SKM-1 (cell line): ENCODE data around the gene MPPED2.

ENCODE experiments used
- DNase-seq: peaks from one replicate; lab custom pipeline; 2025; ENCODE audit not compliant: unreplicated experiment; lab: John Stamatoyannopoulos, UW

Gene MPPED2

GRCh38 chr11:30488304-30488998 is 97.7 kb downstream of the MPPED2 start:
- no peak for DNase-seq

- peak; percentile 90 for DNase-seq
Observed at GRCh38 chr11:30487200-30487898, 98.8 kb downstream of the MPPED2 start.

- no peak for DNase-seq
Observed at GRCh38 chr11:30485756-30486155, 100.4 kb downstream of the MPPED2 start.

- DNase-seq, result no peak
Observed at GRCh38 chr11:30485222-30485621, 100.9 kb downstream of the MPPED2 start.

GRCh38 chr11:30483056-30483455 is 103.1 kb downstream of the MPPED2 start:
- peak; percentile 53 for DNase-seq

GRCh38 chr11:30481796-30482195 is 104.4 kb downstream of the MPPED2 start:
- DNase-seq, result no peak

GRCh38 chr11:30481330-30481729 is 104.8 kb downstream of the MPPED2 start:
- DNase-seq, result no peak

GRCh38 chr11:30479899-30480298 is 106.3 kb downstream of the MPPED2 start:
- DNase-seq, result no peak

- no peak for DNase-seq
Observed at GRCh38 chr11:30478923-30479322, 107.2 kb downstream of the MPPED2 start.

GRCh38 chr11:30477061-30477460 is 109.1 kb downstream of the MPPED2 start:
- DNase-seq, result no peak

- DNase-seq, result no peak
Observed at GRCh38 chr11:30474151-30474954, 111.8 kb downstream of the MPPED2 start.

GRCh38 chr11:30471244-30471643 is 114.9 kb downstream of the MPPED2 start:
- DNase-seq, result no peak

GRCh38 chr11:30468881-30469280 is 117.3 kb downstream of the MPPED2 start:
- DNase-seq, result no peak

- no peak for DNase-seq
Observed at GRCh38 chr11:30467176-30467575, 119.0 kb downstream of the MPPED2 start.

GRCh38 chr11:30465623-30466022 is 120.5 kb downstream of the MPPED2 start:
- DNase-seq, result no peak

- DNase-seq, result no peak
Observed at GRCh38 chr11:30465192-30465591, 121.0 kb downstream of the MPPED2 start.

GRCh38 chr11:30463266-30463665 is 122.9 kb downstream of the MPPED2 start:
- no peak for DNase-seq

GRCh38 chr11:30462421-30462820 is 123.7 kb downstream of the MPPED2 start:
- DNase-seq, result no peak

GRCh38 chr11:30459821-30460220 is 126.3 kb downstream of the MPPED2 start:
- DNase-seq, result no peak

GRCh38 chr11:30459306-30459705 is 126.8 kb downstream of the MPPED2 start:
- DNase-seq, result no peak

- no peak for DNase-seq
Observed at GRCh38 chr11:30458541-30458940, 127.6 kb downstream of the MPPED2 start.

GRCh38 chr11:30457087-30457486 is 129.1 kb downstream of the MPPED2 start:
- DNase-seq, result no peak
